KMS-11 (cell line): ENCODE measurements around the gene KRT12.

Experiments used
- H2AFZ ChIP-seq: fragments of 200-600 bp; sonication (generic); 2 replicates; pipeline ENCODE4 v1.6.1; 2016; ENCODE audit warnings: antibody characterized with exemption, mixed run types, low read depth
- H3K27ac ChIP-seq: fragments of 200-600 bp; sonication (generic); 2 replicates; pipeline ENCODE4 v1.6.1; 2016; ENCODE audit warnings: mild to moderate bottlenecking, mixed run types
- H3K27me3 ChIP-seq: fragments of 200-600 bp; sonication (generic); 2 replicates; pipeline ENCODE4 v1.6.1; 2017; ENCODE audit warnings: mild to moderate bottlenecking, low read depth, mixed run types, moderate library complexity; ENCODE audit not compliant: insufficient read depth
- H3K36me3 ChIP-seq: fragments of 200-600 bp; sonication (generic); 2 replicates; pipeline ENCODE4 v1.6.1; 2017; ENCODE audit warnings: mild to moderate bottlenecking, mixed run types; ENCODE audit not compliant: insufficient read depth
- H3K4me1 ChIP-seq: fragments of 200-600 bp; sonication (generic); 2 replicates; pipeline ENCODE4 v1.6.1; 2016; ENCODE audit warnings: mild to moderate bottlenecking, low read depth, mixed run types; ENCODE audit not compliant: poor library complexity, severe bottlenecking
- H3K4me2 ChIP-seq: fragments of 200-600 bp; sonication (generic); 2 replicates; pipeline ENCODE4 v1.7.0; 2016; ENCODE audit warnings: mild to moderate bottlenecking, mixed run types
- H3K4me3 ChIP-seq: fragments of 200-600 bp; sonication (generic); IDR thresholded peaks from 2 replicates; pipeline ENCODE4 v1.6.1; 2017; ENCODE audit warnings: low read depth, low read length, mixed read lengths; ENCODE audit not compliant: insufficient read depth
- H3K79me2 ChIP-seq: fragments of 200-600 bp; sonication (generic); 2 replicates; pipeline ENCODE4 v1.6.1; 2016; ENCODE audit warnings: low read depth, mixed run types; ENCODE audit not compliant: insufficient read depth
- H3K9ac ChIP-seq: fragments of 200-600 bp; sonication (generic); 2 replicates; pipeline ENCODE4 v1.6.1; 2016; ENCODE audit warnings: mild to moderate bottlenecking, mixed run types
- H4K20me1 ChIP-seq: fragments of 200-600 bp; sonication (generic); 2 replicates; pipeline ENCODE4 v1.6.1; 2016; ENCODE audit warnings: mild to moderate bottlenecking, mixed run types; ENCODE audit not compliant: insufficient read depth
- TF ChIP-seq, protein P1 (sequence below): fragments of 200-600 bp; sonication (generic); conservative IDR thresholded peaks from 2 replicates; pipeline ENCODE4 v1.6.1; 2017; ENCODE audit warnings: low read depth, mild to moderate bottlenecking, antibody characterized with exemption, low read length, moderate library complexity, mixed read lengths

The KRT12 gene

GRCh38 chr17:40820228-40820838, 46.7 kb downstream of the KRT12 start:
- H4K20me1 ChIP-seq = no peaks in the 10 kb centered on the region
- no peak overlapping the region for H3K9ac ChIP-seq
- no peak overlapping the region for H3K4me2 ChIP-seq
- H3K4me1 ChIP-seq = peaks cover 18% of the 10 kb centered on the region
- H3K27ac ChIP-seq = no peak overlapping the region
- no peak overlapping the region for H3K4me3 ChIP-seq
- H3K36me3 ChIP-seq = no peaks in the 10 kb centered on the region
- H2AFZ ChIP-seq = no peak overlapping the region
- H3K79me2 ChIP-seq = no peaks in the 10 kb centered on the region
- no peaks in the 10 kb centered on the region for H3K27me3 ChIP-seq
- TF ChIP-seq, protein P1, sequence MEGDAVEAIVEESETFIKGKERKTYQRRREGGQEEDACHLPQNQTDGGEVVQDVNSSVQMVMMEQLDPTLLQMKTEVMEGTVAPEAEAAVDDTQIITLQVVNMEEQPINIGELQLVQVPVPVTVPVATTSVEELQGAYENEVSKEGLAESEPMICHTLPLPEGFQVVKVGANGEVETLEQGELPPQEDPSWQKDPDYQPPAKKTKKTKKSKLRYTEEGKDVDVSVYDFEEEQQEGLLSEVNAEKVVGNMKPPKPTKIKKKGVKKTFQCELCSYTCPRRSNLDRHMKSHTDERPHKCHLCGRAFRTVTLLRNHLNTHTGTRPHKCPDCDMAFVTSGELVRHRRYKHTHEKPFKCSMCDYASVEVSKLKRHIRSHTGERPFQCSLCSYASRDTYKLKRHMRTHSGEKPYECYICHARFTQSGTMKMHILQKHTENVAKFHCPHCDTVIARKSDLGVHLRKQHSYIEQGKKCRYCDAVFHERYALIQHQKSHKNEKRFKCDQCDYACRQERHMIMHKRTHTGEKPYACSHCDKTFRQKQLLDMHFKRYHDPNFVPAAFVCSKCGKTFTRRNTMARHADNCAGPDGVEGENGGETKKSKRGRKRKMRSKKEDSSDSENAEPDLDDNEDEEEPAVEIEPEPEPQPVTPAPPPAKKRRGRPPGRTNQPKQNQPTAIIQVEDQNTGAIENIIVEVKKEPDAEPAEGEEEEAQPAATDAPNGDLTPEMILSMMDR = no peak

GRCh38 chr17:40819528-40820125, 47.4 kb downstream of the KRT12 start:
- no peaks in the 10 kb centered on the region for H3K36me3 ChIP-seq
- no peak overlapping the region for H3K9ac ChIP-seq
- H3K79me2 ChIP-seq = no peaks in the 10 kb centered on the region

GRCh38 chr17:40818733-40819527, 48.1 kb downstream of the KRT12 start:
- peak overlapping the region; percentile 70 for H3K27ac ChIP-seq
- H3K27me3 ChIP-seq = no peaks in the 10 kb centered on the region

More at GRCh38 chr17:40819528-40820125, 47.4 kb downstream of the KRT12 start:
- TF ChIP-seq, protein P1 = no peak
- H3K4me3 ChIP-seq = no peak overlapping the region
- no peaks in the 10 kb centered on the region for H4K20me1 ChIP-seq
- H3K27me3 ChIP-seq = no peaks in the 10 kb centered on the region
- H3K4me1 ChIP-seq = peaks cover 18% of the 10 kb centered on the region
- peak overlapping the region; percentile 66 for H3K4me2 ChIP-seq
- peak overlapping the region; percentile 86 for H2AFZ ChIP-seq
- H3K27ac ChIP-seq = peak overlapping the region; percentile 70; the same call in 1 of the 2 replicates

DNA sequence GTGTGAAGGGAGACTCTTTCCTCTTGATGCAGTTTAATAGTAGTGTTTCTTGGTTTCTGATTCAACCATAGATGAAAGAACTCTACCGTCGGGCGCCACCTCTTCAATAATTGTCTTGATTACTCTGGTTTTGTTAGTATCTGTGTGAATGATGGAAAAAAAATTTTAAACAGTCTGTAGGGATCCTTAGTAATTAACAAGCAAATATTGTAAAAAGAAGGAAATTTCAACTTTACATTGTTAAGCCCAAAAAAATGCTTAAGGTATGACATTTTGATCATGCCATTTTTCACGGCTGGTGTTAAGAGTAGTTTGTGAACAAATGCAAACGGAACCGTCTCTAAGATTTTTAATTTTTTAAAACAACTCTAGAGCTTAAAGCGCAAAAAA, 48.7 kb downstream of the KRT12 start:
- H3K9ac ChIP-seq = peak overlapping the region; percentile 67; the same call in 1 of the 2 replicates
- H3K4me3 ChIP-seq = no peak overlapping the region
- peak overlapping the region; percentile 60 for H2AFZ ChIP-seq
- H4K20me1 ChIP-seq = no peaks in the 10 kb centered on the region
- H3K4me2 ChIP-seq = peak overlapping the region; percentile 43
- peak overlapping the region; percentile 70 for H3K27ac ChIP-seq
- TF ChIP-seq, protein P1 = no peak
- no peaks in the 10 kb centered on the region for H3K27me3 ChIP-seq
- peaks cover 12% of the 10 kb centered on the region for H3K4me1 ChIP-seq
- H3K36me3 ChIP-seq = no peaks in the 10 kb centered on the region
- H3K79me2 ChIP-seq = no peaks in the 10 kb centered on the region

More at GRCh38 chr17:40818733-40819527, 48.1 kb downstream of the KRT12 start:
- TF ChIP-seq, protein P1 = no peak
- no peaks in the 10 kb centered on the region for H4K20me1 ChIP-seq
- H3K36me3 ChIP-seq = no peaks in the 10 kb centered on the region
- H3K4me1 ChIP-seq = peaks cover 12% of the 10 kb centered on the region
- H2AFZ ChIP-seq = peak overlapping the region; percentile 86
- H3K9ac ChIP-seq = peak overlapping the region; percentile 67; the same call in 1 of the 2 replicates
- H3K79me2 ChIP-seq = no peaks in the 10 kb centered on the region
- H3K4me2 ChIP-seq = peak overlapping the region; percentile 66
- H3K4me3 ChIP-seq = no peak overlapping the region
